Smooth muscle cell of the coronary artery (primary cell): ENCODE measurements around the gene CENPVL3. TPM values are rescaled to one million over a fixed set of nuclear protein-coding genes. Genes with fewer than 3 reads are reported as not detected.

Experiments used
- total RNA-seq: library from RNA; depleted of rRNA; stranded (reverse); fragments of >200 nt; gene quantifications from 2 replicates; pipeline ENCODE4 v1.2.3, GENCODE V29; 2014; ENCODE audit warnings: low replicate concordance

The CENPVL3 gene
- total RNA-seq, result not detected in 2 replicates

DNA sequence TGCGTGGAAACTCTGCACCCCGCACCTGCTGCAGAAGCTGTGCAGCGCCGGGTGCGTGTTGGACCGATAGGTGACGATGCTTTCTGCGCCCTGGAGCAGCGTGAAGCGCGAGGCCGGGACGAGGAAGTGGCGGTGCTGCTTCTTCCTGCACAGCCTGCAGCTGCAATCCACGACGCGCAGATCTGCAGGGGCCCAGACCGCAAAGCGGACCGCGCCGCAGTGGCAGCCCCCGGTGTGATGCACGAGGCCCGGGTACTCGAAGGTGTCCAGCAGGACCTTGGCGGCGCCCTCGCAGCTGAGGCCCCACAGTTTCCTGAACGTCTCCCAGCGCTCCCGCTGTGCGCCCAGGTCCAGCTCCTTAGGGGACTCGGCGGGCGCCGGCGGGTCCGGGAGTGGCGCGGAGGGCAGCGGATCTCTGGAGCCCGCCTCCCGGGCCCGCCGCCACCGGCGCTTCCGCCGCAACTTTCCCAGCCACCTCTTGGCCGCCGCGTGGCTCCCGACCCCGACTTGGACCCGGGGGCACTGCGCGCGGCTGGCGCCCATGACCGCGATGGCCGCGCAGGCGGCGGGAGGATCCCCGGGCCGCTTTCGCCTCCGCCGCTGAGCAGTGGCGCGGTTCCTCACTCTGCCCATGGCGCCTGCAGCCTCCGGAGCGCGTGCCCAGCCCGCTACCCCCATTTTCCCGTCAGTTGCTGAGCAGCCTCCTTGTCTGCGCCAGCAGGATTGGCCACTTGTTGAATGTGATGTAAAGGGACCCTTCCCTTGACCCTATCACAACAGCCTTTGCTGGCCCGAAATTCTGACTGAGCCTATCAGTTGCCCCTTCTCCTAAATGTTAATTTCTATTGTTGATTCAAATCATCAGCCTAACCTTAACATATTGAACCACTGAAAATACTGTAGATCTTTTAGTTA lies at the start of gene CENPVL3:
Gene CENPVL3, minus strand, starts transcription at position 672 of the 915 bp plus-strand sequence. Its CDS starts 39 bp downstream, at position 633.

Other genes with a start within 250 kb of the CENPVL3 start
- gene NUDT11, start 122.3 kb downstream of the CENPVL3 start, total RNA-seq, result 6.3 and 11.0 TPM in 2 replicates
- gene CENPVL2, start 63.9 kb upstream of the CENPVL3 start, total RNA-seq, result not detected in 2 replicates
- gene CENPVL1, start 91.6 kb upstream of the CENPVL3 start, total RNA-seq, result not detected in 2 replicates
- 1.9 and 4.6 TPM in 2 replicates for gene GSPT2, start 124.5 kb upstream of the CENPVL3 start, total RNA-seq